Vagina (tissue), 2 donors: ENCODE results near the gene SLC10A7. TPM values are rescaled to one million over a fixed set of nuclear protein-coding genes. Genes with fewer than 3 reads are reported as not detected.

ENCODE experiments used
- DNase-seq, 2 donors: peaks; one replicate each; pipeline ENCODE4 v3.0.0-alpha.2; 2017; ENCODE audit errors: extremely low spot score in 2 of 2
- H3K27ac ChIP-seq: fragments of 200-600 bp; sonication (generic); one replicate; pipeline ENCODE4 v1.5.1; 2019
- H3K27me3 ChIP-seq: fragments of 200-600 bp; sonication (generic); one replicate; pipeline ENCODE4 v1.5.1; 2019
- H3K36me3 ChIP-seq, 2 donors: fragments of 200-600 bp; sonication (generic); one replicate each; pipeline ENCODE4 v1.5.1; 2017 to 2019
- H3K4me1 ChIP-seq: fragments of 200-600 bp; sonication (generic); one replicate; pipeline ENCODE4 v1.5.1; 2019
- H3K4me3 ChIP-seq, 2 donors: fragments of 200-600 bp; sonication (generic); 1 replicate in 1 of 2; 2 replicates in 1 of 2; pipeline ENCODE4 v1.5.1; 2016 to 2019
- H3K9me3 ChIP-seq: fragments of 200-600 bp; sonication (generic); one replicate; pipeline ENCODE4 v1.5.1; 2019
- CTCF ChIP-seq, 3 experiments: fragments of 450-650 bp in 2 of 3; fragments of 200-600 bp in 1 of 3; sonication (generic) in 1 of 3; IDR thresholded peaks; one replicate each; pipeline ENCODE4 v1.5.1; 2017 to 2019; ENCODE audit warnings: antibody characterized with exemption in 3 of 3, mild to moderate bottlenecking in 2 of 3, moderate library complexity in 2 of 3
- POLR2A ChIP-seq, 2 donors: fragments of 450-650 bp; IDR thresholded peaks; one replicate each; pipeline ENCODE4 v1.6.1; 2017; ENCODE audit warnings: antibody characterized with exemption in 2 of 2, mild to moderate bottlenecking in 2 of 2, moderate library complexity in 2 of 2
- POLR2AphosphoS5 ChIP-seq, 2 donors: sonication (generic); formaldehyde crosslinking; IDR thresholded peaks; one replicate each; pipeline ENCODE4 v1.9.0; 2017; ENCODE audit warnings: antibody characterized with exemption in 2 of 2, mild to moderate bottlenecking in 2 of 2, low read depth in 1 of 2; ENCODE audit not compliant: insufficient read depth in 1 of 2
- intact Hi-C: fragments of 100-400 bp; cut with DNase I; formaldehyde crosslinking; loops from one replicate; pipeline ENCODE4 v1.15.1; 2023
- total RNA-seq: library from RNA; depleted of rRNA; stranded (reverse); fragments of >200 nt; gene quantifications from one replicate; pipeline ENCODE4 v1.2.3, GENCODE V29; 2016

Gene SLC10A7
- total RNA-seq, 1 donor from 2014 or later = 14.2 TPM

DNA sequence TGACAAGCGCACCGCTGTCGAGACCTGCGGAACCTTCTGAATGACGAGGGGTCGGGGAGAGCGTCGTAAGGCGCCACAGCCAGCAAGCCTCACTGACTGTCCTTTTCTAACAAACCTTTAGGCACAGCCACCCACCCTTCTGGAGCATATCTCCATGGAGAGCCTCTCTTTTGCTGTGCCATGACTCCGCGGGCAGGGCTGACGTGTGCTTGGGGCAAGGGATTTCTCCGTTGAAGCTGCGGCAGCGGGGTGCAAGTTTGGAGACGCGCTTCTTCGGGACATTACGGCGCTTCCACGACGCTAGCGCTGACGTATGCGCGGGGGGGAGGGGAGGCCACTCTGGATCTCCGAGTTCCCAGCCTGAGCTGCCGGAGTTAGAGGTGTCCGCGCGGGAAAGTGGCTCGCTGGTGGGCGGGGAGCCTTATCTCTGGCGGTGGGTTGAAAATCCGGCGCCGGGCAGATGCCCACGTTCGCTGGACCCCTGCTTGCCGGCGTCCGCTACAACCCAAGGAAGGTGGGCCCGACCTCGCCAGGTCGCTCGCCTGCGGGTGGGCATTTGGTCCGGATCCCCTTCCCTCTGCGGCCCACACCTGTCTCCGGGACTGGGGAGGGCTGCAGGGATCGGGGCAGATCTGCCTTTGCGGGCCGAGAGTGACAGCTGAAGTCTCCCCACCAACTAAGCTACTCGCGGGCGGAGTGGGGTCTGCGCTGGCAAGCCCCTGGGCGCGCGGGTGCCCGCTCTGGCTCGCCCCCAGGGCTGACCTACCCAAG is 543 bp upstream of the SLC10A7 start:
- TF ChIP-seq CTCF (IDR thresholded peaks at IDR 0.05) = no peak
- TF ChIP-seq POLR2AphosphoS5 (IDR thresholded peaks at IDR 0.05; ENCODE audit: insufficient read depth in 1 of 2, low read depth in 1 of 2) = peak; percentile 57 to 83
- TF ChIP-seq POLR2A (IDR thresholded peaks at IDR 0.05) = peak in 1 of 2 donors; percentile 65
- peak in 1 of 2 donors; percentile 92 for DNase-seq
- Histone ChIP-seq H3K27ac (peak overlapping the region; percentile 77), H3K36me3 (no peaks in the 10 kb centered on the region), H3K27me3 (no peaks in the 10 kb centered on the region), H3K9me3 (no peaks in the 10 kb centered on the region), H3K4me1 (peaks cover 22% of the 10 kb centered on the region), H3K4me3 (peak overlapping the region; percentile 72 to 73)
- intact Hi-C loops = no loop called here

DNA sequence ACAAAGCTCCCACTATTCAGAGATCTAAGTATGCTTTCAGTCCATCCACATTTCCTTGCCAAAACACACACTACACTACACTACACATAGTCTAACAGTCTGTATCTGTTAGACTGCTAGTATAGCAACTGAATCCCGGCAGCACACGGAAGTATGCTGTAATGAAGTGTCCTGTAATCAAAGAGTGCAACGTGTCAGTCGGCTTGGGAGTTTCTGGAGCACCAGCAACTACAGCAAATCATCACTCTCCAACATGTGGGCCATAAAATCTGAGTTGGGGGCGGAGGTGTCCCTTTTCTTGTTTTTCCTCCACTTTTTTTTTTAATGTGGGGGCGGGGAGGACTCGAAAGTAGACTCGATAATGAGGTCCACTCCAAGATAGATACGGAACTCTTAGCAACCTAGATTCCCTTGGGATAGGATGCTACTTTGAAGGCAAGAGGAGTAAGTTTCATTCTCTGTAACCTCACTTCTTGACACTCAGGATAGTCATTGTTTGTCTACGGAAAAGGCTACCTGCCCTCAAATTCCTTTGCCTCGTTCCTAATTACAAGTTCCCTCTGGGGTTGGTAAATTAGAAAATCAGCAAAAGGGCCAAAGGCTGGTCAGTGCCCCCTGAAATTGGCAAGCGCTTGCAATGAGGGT is 722 bp downstream of the SLC10A7 start:
- Histone ChIP-seq H3K4me1 (peaks cover 22% of the 10 kb centered on the region), H3K36me3 (no peaks in the 10 kb centered on the region), H3K27ac (peak overlapping the region; percentile 77), H3K4me3 (peak overlapping the region; percentile 72 to 73), H3K27me3 (no peaks in the 10 kb centered on the region), H3K9me3 (no peaks in the 10 kb centered on the region)
- no peak for TF ChIP-seq CTCF (IDR thresholded peaks at IDR 0.05)
- TF ChIP-seq POLR2A (IDR thresholded peaks at IDR 0.05) = no peak
- no peak for TF ChIP-seq POLR2AphosphoS5 (IDR thresholded peaks at IDR 0.05; ENCODE audit: insufficient read depth in 1 of 2, low read depth in 1 of 2)
- DNase-seq = no peak
- intact Hi-C loops = no loop called here

- H3K27ac ChIP-seq = no peak overlapping the region
- H3K4me3 ChIP-seq = no peak overlapping the region
- no peaks in the 10 kb centered on the region for H3K36me3 ChIP-seq
- H3K9me3 ChIP-seq = no peaks in the 10 kb centered on the region
- H3K4me1 ChIP-seq = peaks cover 6% of the 10 kb centered on the region
- no peaks in the 10 kb centered on the region for H3K27me3 ChIP-seq
- intact Hi-C loops = no loop called here
- DNase-seq = no peak
- TF ChIP-seq POLR2AphosphoS5 (IDR thresholded peaks at IDR 0.05; ENCODE audit: insufficient read depth in 1 of 2, low read depth in 1 of 2) (no peak), POLR2A (IDR thresholded peaks at IDR 0.05) (no peak), CTCF (IDR thresholded peaks at IDR 0.05) (no peak)
Observed at GRCh38 chr4:146514651-146515357, 6.9 kb downstream of the SLC10A7 start.

GRCh38 chr4:146513548-146513947 is 8.2 kb downstream of the SLC10A7 start:
- Histone ChIP-seq H3K27ac (no peak overlapping the region), H3K4me1 (no peaks in the 10 kb centered on the region), H3K27me3 (no peaks in the 10 kb centered on the region), H3K4me3 (no peak overlapping the region), H3K36me3 (no peaks in the 10 kb centered on the region), H3K9me3 (no peaks in the 10 kb centered on the region)
- no peak for TF ChIP-seq POLR2A (IDR thresholded peaks at IDR 0.05)
- no peak for TF ChIP-seq CTCF (IDR thresholded peaks at IDR 0.05)
- TF ChIP-seq POLR2AphosphoS5 (IDR thresholded peaks at IDR 0.05; ENCODE audit: insufficient read depth in 1 of 2, low read depth in 1 of 2) = no peak
- intact Hi-C loops = no loop called here
- DNase-seq = no peak
